ENCODE results near the gene TENM4.
"Not testable (repeated sequence)": the region's sequence is repeated elsewhere in the genome, so short reads cannot be mapped to it uniquely, and the experiment has no call there.

The TENM4 gene

GRCh38 chr11:78916759-78917158 lies 524.1 kb downstream of the TENM4 start:
- no peak for DNase-seq

GRCh38 chr11:78914503-78914902 lies 526.3 kb downstream of the TENM4 start:
- no peak for DNase-seq

DNA sequence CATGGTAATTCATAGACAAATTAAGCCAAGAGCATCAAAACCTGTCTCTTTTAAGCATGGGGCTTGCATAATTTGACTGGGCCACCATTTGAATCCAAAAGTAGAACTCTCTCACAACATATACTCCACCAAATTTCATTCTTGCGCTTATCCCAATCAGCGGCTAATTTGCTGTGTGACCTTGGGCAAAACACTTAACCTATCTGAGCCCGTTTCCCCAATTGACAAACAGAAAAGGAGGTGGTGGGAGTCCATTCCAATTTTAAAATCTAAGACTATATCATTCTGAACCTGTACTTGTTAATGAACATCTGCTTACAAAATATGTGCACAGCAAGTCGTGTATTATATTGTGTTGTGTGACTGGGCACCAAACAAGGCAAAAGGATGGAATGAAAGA lies 528.1 kb downstream of the TENM4 start:
- no peak for DNase-seq

- DNase-seq, result no peak
Measured at GRCh38 chr11:78910322-78910721, 530.5 kb downstream of the TENM4 start.

DNA sequence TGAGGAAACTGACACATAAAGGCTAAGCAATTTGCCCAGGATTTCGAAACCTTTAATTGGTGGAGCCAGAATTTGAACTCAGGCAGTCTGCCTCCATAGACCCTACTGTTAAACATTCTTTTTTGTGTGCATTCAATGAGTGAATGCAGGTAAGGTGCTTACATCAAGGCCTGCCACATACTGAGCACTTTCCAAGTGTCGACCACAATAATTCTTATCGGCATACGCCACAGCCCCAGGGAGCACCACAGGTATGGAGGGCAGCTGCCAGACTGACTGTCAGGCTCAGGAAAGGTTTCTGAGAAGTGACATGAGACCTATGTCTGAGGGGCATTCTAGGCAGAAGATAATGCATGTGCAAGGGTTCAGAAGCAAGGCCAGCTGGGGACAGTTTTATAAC lies 531.4 kb downstream of the TENM4 start:
- DNase-seq, result no peak

- DNase-seq, result no peak
Measured at GRCh38 chr11:78907636-78908035, 533.2 kb downstream of the TENM4 start.

GRCh38 chr11:78906566-78906965 lies 534.3 kb downstream of the TENM4 start:
- no peak for DNase-seq

- no peak for DNase-seq
Measured at GRCh38 chr11:78905756-78906155, 535.1 kb downstream of the TENM4 start.

DNA sequence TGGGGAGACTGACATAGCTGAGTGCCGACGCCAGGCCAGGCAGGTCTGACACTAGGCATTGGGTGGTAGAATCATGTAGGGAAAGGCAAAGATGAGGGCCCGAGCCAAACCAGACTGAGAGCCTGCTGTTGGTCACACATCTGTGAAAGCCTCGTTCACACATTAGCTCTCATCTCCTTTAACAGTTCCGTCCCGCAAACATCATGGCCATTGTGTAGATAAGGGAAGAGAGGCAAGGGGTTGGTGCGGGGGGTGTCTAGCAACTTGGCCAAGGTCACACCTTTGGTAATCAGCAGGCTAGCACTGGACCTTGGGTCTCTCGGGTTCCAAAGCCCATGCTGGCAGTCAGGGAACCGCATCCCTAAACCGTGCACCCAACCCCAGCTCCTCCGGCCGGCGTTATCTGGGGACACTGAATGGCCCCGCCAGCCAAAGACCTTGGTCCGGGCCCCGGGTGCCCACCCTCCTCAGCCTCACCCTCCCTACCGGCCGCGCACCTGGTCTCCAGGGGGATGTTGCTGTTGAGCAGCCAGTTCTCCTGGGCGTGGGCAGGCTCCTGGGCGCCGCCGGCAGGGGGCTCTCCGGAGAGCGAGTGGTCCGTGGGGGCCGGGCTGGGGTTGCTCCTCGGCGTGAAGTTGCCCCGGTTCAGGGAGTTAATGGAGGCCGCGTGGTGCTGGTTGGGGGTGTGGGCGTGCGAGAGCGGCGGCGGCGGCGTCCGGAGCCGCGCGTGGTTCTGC lies 537.9 kb downstream of the TENM4 start:
- no peak for DNase-seq

- no peak for DNase-seq
Measured at GRCh38 chr11:78901831-78902230, 539.0 kb downstream of the TENM4 start.

DNA sequence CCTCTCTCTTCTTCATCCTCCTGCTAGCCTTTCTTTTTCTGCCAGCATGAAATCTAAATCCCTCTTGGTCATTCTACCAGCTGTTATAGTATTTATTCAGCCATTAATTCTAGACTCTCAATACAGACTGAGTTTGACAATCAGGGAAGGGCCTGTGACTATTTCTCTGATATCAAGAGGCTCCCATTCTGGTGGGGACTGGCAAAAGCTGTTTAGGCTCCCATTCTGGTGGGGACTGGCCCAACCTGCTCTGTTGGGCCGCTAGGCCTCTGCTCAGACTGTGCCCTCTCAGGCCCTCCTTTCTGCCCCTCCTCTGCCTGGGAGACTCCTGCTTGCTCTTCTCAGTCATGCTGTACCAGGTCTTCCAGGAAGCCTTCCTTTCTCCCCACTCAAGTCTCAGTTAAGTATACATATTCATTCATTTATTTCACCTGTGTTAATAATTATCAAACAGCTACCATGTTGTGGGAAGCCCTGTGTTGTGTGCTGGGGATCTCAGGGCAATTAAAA lies 542.5 kb downstream of the TENM4 start:
- no peak for DNase-seq

- DNase-seq, result no peak
Measured at GRCh38 chr11:78893996-78894395, 546.8 kb downstream of the TENM4 start.

- DNase-seq, result no peak
Measured at GRCh38 chr11:78889698-78890097, 551.1 kb downstream of the TENM4 start.

DNA sequence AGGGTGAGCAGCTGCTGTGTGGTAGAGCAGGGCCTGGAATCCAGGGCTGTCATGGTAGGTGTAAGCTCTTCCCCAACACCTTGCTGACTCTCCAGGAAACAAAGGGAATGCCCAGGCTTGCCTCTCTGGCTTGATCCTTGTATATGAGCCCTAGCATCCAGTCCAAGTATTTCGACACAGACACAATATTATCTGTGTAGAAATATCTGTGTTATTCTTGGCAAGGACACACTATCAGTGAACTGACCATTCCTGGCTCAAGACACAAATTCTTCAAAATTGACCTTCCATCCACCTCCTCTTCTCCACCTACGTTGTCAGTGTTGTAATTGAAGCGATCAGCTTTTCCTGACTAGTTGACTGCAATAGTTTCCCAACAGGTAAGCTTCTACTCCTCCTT lies 554.2 kb downstream of the TENM4 start:
- DNase-seq, result no peak

DNA sequence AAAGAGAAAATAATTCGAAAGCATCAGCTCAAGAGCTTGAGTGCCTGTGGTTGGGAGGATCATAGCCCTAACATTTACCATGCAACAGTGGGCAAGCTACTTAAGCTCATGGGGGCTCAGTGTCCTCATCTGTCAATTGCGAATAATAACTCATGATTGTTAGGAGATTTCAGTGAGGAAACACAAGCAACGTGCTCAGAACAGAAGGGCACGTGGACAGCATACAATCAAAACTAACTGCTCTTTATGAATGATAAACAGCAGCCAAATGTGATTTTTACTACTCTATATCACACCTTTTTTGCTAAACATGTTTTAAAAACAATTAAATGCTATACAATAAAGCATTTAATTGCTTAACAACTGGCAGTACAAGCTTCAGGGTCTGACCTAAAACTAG lies 556.1 kb downstream of the TENM4 start:
- no peak for DNase-seq

DNA sequence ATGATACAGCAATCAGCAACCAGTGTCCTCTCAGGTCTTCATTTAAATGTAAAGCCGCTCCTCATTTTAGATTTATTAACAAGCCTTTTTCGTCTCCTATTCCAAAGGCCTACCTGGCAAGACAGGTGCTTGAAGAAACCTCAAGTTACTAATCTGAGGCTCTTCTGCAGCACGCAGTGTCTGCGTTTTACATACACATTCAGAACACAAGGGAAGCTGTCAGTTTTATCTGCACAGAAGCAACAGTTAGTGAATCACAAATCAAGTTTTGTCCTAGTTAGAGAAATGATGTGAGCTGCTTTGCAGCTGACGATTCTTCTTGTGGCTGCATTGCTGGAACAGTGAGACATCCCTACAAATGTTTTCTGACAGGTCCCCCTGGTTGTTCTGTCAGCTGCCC lies 557.3 kb downstream of the TENM4 start:
- no peak for DNase-seq

- DNase-seq, result not testable (repeated sequence)
Measured at GRCh38 chr11:78879094-78879980, 561.5 kb downstream of the TENM4 start.

GRCh38 chr11:78878631-78879030 lies 562.2 kb downstream of the TENM4 start:
- no peak for DNase-seq

- DNase-seq, result no peak
Measured at GRCh38 chr11:78876676-78877075, 564.2 kb downstream of the TENM4 start.

- no peak for DNase-seq
Measured at GRCh38 chr11:78870655-78871054, 570.2 kb downstream of the TENM4 start.

DNA sequence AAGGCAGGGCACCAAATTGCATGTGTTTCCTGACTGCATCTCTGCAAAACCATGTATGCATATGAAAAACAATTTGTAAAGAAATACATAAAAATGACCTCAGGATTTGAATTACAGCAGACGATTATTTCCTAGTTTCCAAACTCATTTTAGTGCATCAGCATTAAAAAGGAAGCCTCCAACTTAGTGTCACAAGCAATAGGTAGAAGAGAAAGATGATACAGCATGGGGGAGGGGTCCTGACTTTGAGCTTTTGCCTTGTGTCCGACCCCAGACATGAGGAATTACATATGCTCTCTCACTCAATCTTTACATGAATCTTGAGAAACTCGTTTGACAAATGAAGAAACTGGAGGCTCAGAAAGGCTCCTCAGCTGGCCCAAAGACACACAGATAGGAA lies 571.5 kb downstream of the TENM4 start:
- no peak for DNase-seq

DNA sequence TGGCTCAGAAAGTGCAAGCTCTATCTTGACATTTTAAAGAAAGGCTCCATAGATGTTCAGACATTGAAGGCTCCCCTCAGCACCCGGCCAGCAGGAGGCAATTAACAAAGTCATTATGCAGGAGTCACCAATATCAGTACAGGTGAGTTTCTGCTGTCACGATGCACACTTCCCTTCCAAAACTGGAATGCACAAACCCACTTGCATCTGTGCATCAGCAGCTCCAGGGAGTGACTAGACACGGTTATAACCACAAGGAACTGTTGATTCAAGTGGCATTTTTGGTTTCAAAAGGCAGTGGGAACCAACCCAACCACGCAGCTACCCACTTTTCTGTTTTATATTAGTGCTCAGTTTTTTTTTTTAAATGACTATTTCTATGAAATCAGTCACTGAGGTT lies 572.3 kb downstream of the TENM4 start:
- no peak for DNase-seq

DNA sequence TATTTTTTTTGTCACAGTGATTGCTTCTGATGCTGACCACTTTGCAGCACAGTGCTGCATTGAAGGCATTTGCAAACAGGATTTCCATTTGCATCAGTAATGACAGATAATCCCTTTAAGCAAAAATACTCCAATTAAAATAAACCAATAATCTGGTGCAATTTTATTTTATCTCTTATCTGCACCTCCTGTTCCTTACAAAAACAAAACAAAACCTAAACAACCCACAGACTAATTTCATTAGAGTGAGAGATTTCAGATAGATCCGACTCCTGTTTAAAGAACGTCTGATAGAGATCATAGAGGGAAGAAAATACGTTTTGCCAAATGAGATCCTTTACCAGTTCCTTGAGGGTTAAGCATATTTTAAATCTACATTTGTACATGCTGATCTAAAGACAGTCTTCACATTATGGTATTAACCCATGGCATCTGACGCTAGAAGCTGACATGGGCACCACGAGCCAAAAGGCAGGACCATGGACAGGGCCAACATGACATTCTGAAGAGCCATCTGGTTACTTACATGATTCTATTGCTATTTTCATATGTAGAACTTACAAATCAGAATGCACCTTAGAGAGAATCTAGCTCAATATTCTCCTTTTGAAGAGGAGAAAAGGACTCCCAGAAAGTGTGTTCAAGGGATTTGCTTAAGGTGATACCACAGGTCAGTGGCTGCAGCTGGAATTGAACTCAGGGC lies 580.0 kb downstream of the TENM4 start:
- no peak for DNase-seq

Data from bone marrow (tissue), 2 donors.